Measurements from ENCODE around the gene GFOD1. TPM values are rescaled to one million over a fixed set of nuclear protein-coding genes. Genes with fewer than 3 reads are reported as not detected.
A peak's percentile ranks its signal among the peaks of the same experiment; 100 is the strongest.

Gene GFOD1
- total RNA-seq (10 to 100 TPM; 13.3 to 18.3 (median 15.7) TPM), polyA plus RNA-seq (1 to 10 TPM; 2.3 to 6.5 (median 3.0) TPM)

- Histone ChIP-seq H3K9me3 (no peaks in the 10 kb centered on the region), H3K36me3 (no peaks in the 10 kb centered on the region), H3K27ac (peak within 1 kb of the TSS; percentile 91 to 98 (median 96)), H3K4me1 (peaks cover 0 to 49% (median 23%) of the 10 kb centered on the region in 4 donors), H3K27me3 (no peaks in the 10 kb centered on the region), H3K4me3 (peak within 1 kb of the TSS; percentile 63 to 98 (median 86))
- WGBS, 2 donors: 1% methylated on average over 109 of the region's 109 CpGs
- TF ChIP-seq, protein P1, sequence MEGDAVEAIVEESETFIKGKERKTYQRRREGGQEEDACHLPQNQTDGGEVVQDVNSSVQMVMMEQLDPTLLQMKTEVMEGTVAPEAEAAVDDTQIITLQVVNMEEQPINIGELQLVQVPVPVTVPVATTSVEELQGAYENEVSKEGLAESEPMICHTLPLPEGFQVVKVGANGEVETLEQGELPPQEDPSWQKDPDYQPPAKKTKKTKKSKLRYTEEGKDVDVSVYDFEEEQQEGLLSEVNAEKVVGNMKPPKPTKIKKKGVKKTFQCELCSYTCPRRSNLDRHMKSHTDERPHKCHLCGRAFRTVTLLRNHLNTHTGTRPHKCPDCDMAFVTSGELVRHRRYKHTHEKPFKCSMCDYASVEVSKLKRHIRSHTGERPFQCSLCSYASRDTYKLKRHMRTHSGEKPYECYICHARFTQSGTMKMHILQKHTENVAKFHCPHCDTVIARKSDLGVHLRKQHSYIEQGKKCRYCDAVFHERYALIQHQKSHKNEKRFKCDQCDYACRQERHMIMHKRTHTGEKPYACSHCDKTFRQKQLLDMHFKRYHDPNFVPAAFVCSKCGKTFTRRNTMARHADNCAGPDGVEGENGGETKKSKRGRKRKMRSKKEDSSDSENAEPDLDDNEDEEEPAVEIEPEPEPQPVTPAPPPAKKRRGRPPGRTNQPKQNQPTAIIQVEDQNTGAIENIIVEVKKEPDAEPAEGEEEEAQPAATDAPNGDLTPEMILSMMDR (IDR thresholded peaks at IDR 0.05): peak in 1 of 4 experiments; percentile 18
- TF ChIP-seq POLR2AphosphoS5 (IDR thresholded peaks at IDR 0.05): peak; percentile 87 to 97 (median 92)
- no peak for TF ChIP-seq EP300 (IDR thresholded peaks at IDR 0.05)
- TF ChIP-seq POLR2A (IDR thresholded peaks at IDR 0.05): peak; percentile 41 to 66
- DNase-seq: peak; percentile 93
- intact Hi-C loops (cut with DNase I): loop anchor here (1.0 to 5.0 kb wide), 6 partner anchors 40 to 159 kb away; partner anchors contain the start of genes SIRT5 and TBC1D7
Measured at GRCh38 chr6:13487122-13488014, at the start of gene GFOD1. Gene GFOD1 (minus strand): TSS chr6:13487600. CDS start chr6:13486890, 710 bp downstream.

DNA sequence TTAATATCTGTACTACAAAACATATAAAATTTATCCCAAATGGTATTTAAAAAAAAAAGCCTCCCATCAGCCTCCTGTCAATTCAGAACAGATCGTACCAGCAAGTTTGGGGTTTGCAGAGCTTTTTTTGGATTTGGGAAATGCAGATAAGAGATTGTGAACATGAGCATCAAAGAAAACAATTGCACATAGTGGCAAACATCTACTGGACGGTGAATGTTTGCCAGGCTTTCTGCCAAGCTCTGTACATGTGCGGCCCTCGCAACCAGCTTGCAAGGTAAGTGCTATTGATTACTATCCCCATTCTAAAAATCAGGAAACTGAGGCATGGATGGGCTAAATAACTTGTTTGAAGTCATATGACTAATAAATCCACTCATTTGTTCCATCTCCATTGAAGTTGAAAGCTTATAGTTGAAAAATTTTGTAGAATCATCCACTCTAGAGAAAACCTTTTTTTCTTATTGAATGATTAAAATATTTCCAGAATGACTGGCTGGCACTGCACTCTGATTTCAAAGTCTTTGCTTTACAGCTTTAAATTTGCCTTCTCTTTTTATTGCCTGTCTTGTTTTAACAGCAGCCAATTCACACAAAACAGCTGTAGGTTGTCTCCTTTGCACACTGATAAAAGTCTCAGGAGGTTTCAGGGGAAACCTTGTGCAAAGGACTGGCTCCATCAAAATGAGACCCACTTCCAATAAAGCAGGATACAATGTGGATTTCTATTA is 49.6 kb upstream of the GFOD1 start:
- no peak for DNase-seq
- intact Hi-C loops (cut with DNase I): loop anchor here (2.0 kb wide), 1 partner anchor 198 kb away; no protein-coding TSS in a partner anchor
- Histone ChIP-seq H3K27ac (no peak overlapping the region), H3K4me3 (no peak overlapping the region), H3K4me1 (no peaks in the 10 kb centered on the region), H3K27me3 (no peaks in the 10 kb centered on the region), H3K9me3 (no peaks in the 10 kb centered on the region), H3K36me3 (no peaks in the 10 kb centered on the region)
- WGBS, 2 donors: 24 to 66% methylated on average over 4 of the region's 4 CpGs
- TF ChIP-seq POLR2A (IDR thresholded peaks at IDR 0.05) (no peak), EP300 (IDR thresholded peaks at IDR 0.05) (no peak), POLR2AphosphoS5 (IDR thresholded peaks at IDR 0.05) (no peak)
- TF ChIP-seq, protein P1 (IDR thresholded peaks at IDR 0.05): no peak

GRCh38 chr6:13535306-13535705 is 47.9 kb upstream of the GFOD1 start:
- no peaks in the 10 kb centered on the region for H3K4me1 ChIP-seq
- no peaks in the 10 kb centered on the region for H3K36me3 ChIP-seq
- DNase-seq: no peak
- WGBS, 2 donors: 91 to 96% methylated on average over 3 of the region's 3 CpGs
- TF ChIP-seq EP300 (IDR thresholded peaks at IDR 0.05): no peak
- TF ChIP-seq, protein P1 (IDR thresholded peaks at IDR 0.05): no peak
- TF ChIP-seq POLR2AphosphoS5 (IDR thresholded peaks at IDR 0.05): no peak
- no peak for TF ChIP-seq POLR2A (IDR thresholded peaks at IDR 0.05)
- no peak overlapping the region for H3K4me3 ChIP-seq
- H3K27me3 ChIP-seq: no peaks in the 10 kb centered on the region
- intact Hi-C loops (cut with DNase I): no loop called here
- H3K27ac ChIP-seq: no peak overlapping the region
- H3K9me3 ChIP-seq: no peaks in the 10 kb centered on the region

DNA sequence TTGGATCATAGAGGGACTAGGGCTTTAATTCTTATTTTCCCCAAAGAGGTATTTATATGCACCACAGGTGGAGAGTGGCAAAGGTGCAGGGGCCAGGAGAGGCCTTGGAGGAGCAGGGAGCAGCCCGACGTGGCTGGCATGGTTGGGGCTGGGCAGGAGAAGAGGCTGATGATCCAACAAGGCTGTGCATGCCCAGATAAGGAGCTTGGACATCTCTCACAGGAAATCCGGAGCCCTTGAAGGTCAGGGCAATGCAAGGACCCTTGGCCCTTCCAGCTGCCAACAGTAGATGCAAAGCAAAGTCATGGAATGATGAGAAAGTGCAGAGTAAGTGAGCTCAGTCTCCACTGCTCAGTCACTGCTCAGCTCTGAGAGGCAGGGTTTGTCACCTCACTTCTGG is 47.1 kb upstream of the GFOD1 start:
- Histone ChIP-seq H3K27ac (no peak overlapping the region), H3K9me3 (no peaks in the 10 kb centered on the region), H3K4me1 (no peaks in the 10 kb centered on the region), H3K27me3 (no peaks in the 10 kb centered on the region), H3K4me3 (no peak overlapping the region), H3K36me3 (no peaks in the 10 kb centered on the region)
- no peak for DNase-seq
- intact Hi-C loops (cut with DNase I): no loop called here
- TF ChIP-seq POLR2AphosphoS5 (IDR thresholded peaks at IDR 0.05) (no peak), EP300 (IDR thresholded peaks at IDR 0.05) (no peak), POLR2A (IDR thresholded peaks at IDR 0.05) (no peak)
- TF ChIP-seq, protein P1 (IDR thresholded peaks at IDR 0.05): no peak
- 69 to 84% methylated on average over 3 of the region's 3 CpGs for WGBS, 2 donors

Data from sigmoid colon (tissue), 7 donors.